PC-3 (cell line): ENCODE data around the gene VWC2. TPM values are rescaled to one million over a fixed set of nuclear protein-coding genes. Genes with fewer than 3 reads are reported as not detected.

Source experiments
- ATAC-seq: fragments of 200-7000 bp; cut with Tn5 transposase; 2 replicates; pipeline ENCODE4 v1.9.1; 2020; ENCODE audit warnings: mild to moderate bottlenecking, moderate library complexity
- BruUV-seq: library from RNA; stranded (reverse); fragments of 400-500 nt; replicated peaks from 2 replicates; lab custom pipeline; 2021; lab: Mats Ljungman, UMichigan
- CTCF ChIA-PET: fragments of 300-600 bp; sonication (Branson Sonifier 250); formaldehyde crosslinking; loops from one replicate; lab custom pipeline; 2022; ENCODE audit warnings: antibody characterized with exemption; lab: Charles Lee
- POLR2A ChIA-PET: fragments of 300-600 bp; sonication (Branson Sonifier 250); formaldehyde crosslinking; loops from one replicate; lab custom pipeline; 2022; ENCODE audit warnings: antibody characterized with exemption; ENCODE audit not compliant: unreplicated experiment; lab: Charles Lee
- DNase-seq: peaks from one replicate; pipeline ENCODE4 v3.0.0-alpha.2; 2015
- H2AFZ ChIP-seq: fragments of 300-600 bp; sonication (generic); 2 replicates; pipeline ENCODE4 v1.6.0; 2016; ENCODE audit warnings: antibody characterized with exemption, low read length
- H3F3A ChIP-seq: fragments of 300-600 bp; sonication (generic); one replicate; pipeline ENCODE4 v1.6.0; 2017; ENCODE audit warnings: antibody characterized with exemption, low read length, control low read depth, mild to moderate bottlenecking; ENCODE audit not compliant: unreplicated experiment
- H3K27ac ChIP-seq: fragments of 300-600 bp; sonication (generic); 2 replicates; pipeline ENCODE4 v1.5.1; 2016; ENCODE audit warnings: mild to moderate bottlenecking, low read length
- H3K27me3 ChIP-seq: fragments of 300-600 bp; sonication (generic); 2 replicates; pipeline ENCODE4 v1.6.1; 2016; ENCODE audit warnings: low read length, mixed read lengths
- H3K36me3 ChIP-seq: fragments of 300-600 bp; sonication (generic); 2 replicates; pipeline ENCODE4 v1.6.1; 2016; ENCODE audit warnings: low read depth, mixed run types, low read length, mixed read lengths
- H3K4me1 ChIP-seq: fragments of 300-600 bp; sonication (generic); 2 replicates; pipeline ENCODE4 v1.5.1; 2016; ENCODE audit warnings: low read length; ENCODE audit not compliant: insufficient read depth
- H3K4me2 ChIP-seq: fragments of 300-600 bp; sonication (generic); 2 replicates; pipeline ENCODE4 v1.6.0; 2016; ENCODE audit warnings: low read length
- H3K4me3 ChIP-seq: fragments of 300-600 bp; sonication (generic); 2 replicates; pipeline ENCODE4 v1.5.1; 2016; ENCODE audit warnings: mild to moderate bottlenecking, low read length, mixed read lengths
- H3K79me2 ChIP-seq: fragments of 300-600 bp; sonication (generic); 2 replicates; pipeline ENCODE4 v1.6.1; 2017; ENCODE audit warnings: low read length, mixed read lengths
- H3K9ac ChIP-seq: fragments of 300-600 bp; sonication (generic); 2 replicates; pipeline ENCODE4 v1.6.0; 2016; ENCODE audit warnings: mild to moderate bottlenecking, low read length
- H3K9me2 ChIP-seq: fragments of 300-600 bp; sonication (generic); replicated peaks from 2 replicates; pipeline ENCODE4 v1.6.1; 2016; ENCODE audit warnings: mixed run types, low read length, mixed read lengths
- H3K9me3 ChIP-seq: fragments of 300-600 bp; sonication (generic); 2 replicates; pipeline ENCODE4 v1.6.1; 2016; ENCODE audit warnings: low read length, mixed read lengths
- H4K20me1 ChIP-seq: fragments of 300-600 bp; sonication (generic); 2 replicates; pipeline ENCODE4 v1.6.1; 2016; ENCODE audit warnings: low read length, mixed read lengths
- CTCF ChIP-seq: fragments of 300-600 bp; sonication (generic); conservative IDR thresholded peaks from 2 replicates; pipeline ENCODE4 v1.5.1; 2017; ENCODE audit warnings: antibody characterized with exemption, low read depth, mild to moderate bottlenecking, low read length
- EZH2 ChIP-seq: fragments of 300-600 bp; sonication (generic); IDR thresholded peaks from one replicate; pipeline ENCODE4 v1.6.1; 2017; ENCODE audit warnings: antibody characterized with exemption, mild to moderate bottlenecking, low read length; ENCODE audit not compliant: unreplicated experiment
- EZH2phosphoT487 ChIP-seq: fragments of 300-600 bp; sonication (generic); IDR thresholded peaks from 2 replicates; pipeline ENCODE4 v1.6.1; 2018; ENCODE audit warnings: mild to moderate bottlenecking, antibody characterized with exemption, low read length, borderline replicate concordance
- intact Hi-C: fragments of 100-400 bp; cut with micrococcal nuclease; formaldehyde crosslinking; loops from 2 replicates; pipeline ENCODE4 v1.9.0; 2023
- total RNA-seq: library from RNA; depleted of rRNA; stranded (reverse); fragments of >200 nt; gene quantifications from 2 replicates; pipeline ENCODE4 v1.2.3, GENCODE V29; 2014

VWC2 gene
- total RNA-seq, 1 experiment from 2014 or later = not detected

GRCh38 chr7:49855281-49855980 is 82.0 kb downstream of the VWC2 start:
- no peak for ATAC-seq
- ChIA-PET POLR2A (no interaction called here), CTCF (no interaction called here)
- DNase-seq = no peak
- Histone ChIP-seq H3K36me3 (no peaks in the 10 kb centered on the region), H3K9me2 (no peaks in the 10 kb centered on the region), H3K4me2 (no peak overlapping the region), H4K20me1 (no peaks in the 10 kb centered on the region), H3K27me3 (0 out of 2 replicates have a peak, but pooled peaks cover 5% of the 10 kb centered on the region), H3K4me1 (no peaks in the 10 kb centered on the region), H3K27ac (no peak overlapping the region), H3K79me2 (no peaks in the 10 kb centered on the region), H3K9ac (no peak overlapping the region), H2AFZ (no peak overlapping the region), H3K9me3 (no peaks in the 10 kb centered on the region), H3K4me3 (no peak overlapping the region), H3F3A (no peaks in the 10 kb centered on the region)
- TF ChIP-seq EZH2phosphoT487 (no peak), EZH2 (no peak), CTCF (no peak)
- intact Hi-C loops = loop anchor here (10.0 kb wide), 1 partner anchor 761 kb away; no protein-coding TSS in a partner anchor
- BruUV-seq = no TSS peak

GRCh38 chr7:49860293-49860692 is 86.9 kb downstream of the VWC2 start:
- no peaks in the 10 kb centered on the region for H3F3A ChIP-seq
- CTCF ChIA-PET = no interaction called here
- TF ChIP-seq EZH2 (no peak), CTCF (no peak), EZH2phosphoT487 (no peak)
- no peak for DNase-seq
- H2AFZ ChIP-seq = no peak overlapping the region
- H3K79me2 ChIP-seq = no peaks in the 10 kb centered on the region
- ATAC-seq = no peak
- H3K4me1 ChIP-seq = no peaks in the 10 kb centered on the region
- H3K9ac ChIP-seq = no peak overlapping the region
- no peaks in the 10 kb centered on the region for H3K36me3 ChIP-seq
- H4K20me1 ChIP-seq = no peaks in the 10 kb centered on the region
- intact Hi-C loops = no loop called here
- POLR2A ChIA-PET = no interaction called here
- no TSS peak for BruUV-seq
- no peaks in the 10 kb centered on the region for H3K9me2 ChIP-seq
- peaks cover 4% of the 10 kb centered on the region; the same call in 1 of the 2 replicates for H3K27me3 ChIP-seq
- H3K9me3 ChIP-seq = no peaks in the 10 kb centered on the region
- H3K4me2 ChIP-seq = no peak overlapping the region
- no peak overlapping the region for H3K27ac ChIP-seq
- H3K4me3 ChIP-seq = no peak overlapping the region

- no peaks in the 10 kb centered on the region for H3F3A ChIP-seq
- no peak overlapping the region for H3K9ac ChIP-seq
- H4K20me1 ChIP-seq = no peaks in the 10 kb centered on the region
- H3K27me3 ChIP-seq = peaks cover 41% of the 10 kb centered on the region
- intact Hi-C loops = no loop called here
- H3K4me3 ChIP-seq = no peak overlapping the region
- no peaks in the 10 kb centered on the region for H3K9me3 ChIP-seq
- ChIA-PET CTCF (no interaction called here), POLR2A (no interaction called here)
- no peak for DNase-seq
- no peak for ATAC-seq
- H2AFZ ChIP-seq = no peak overlapping the region
- no TSS peak for BruUV-seq
- no peaks in the 10 kb centered on the region for H3K79me2 ChIP-seq
- no peak for TF ChIP-seq EZH2phosphoT487
- no peak for TF ChIP-seq CTCF
- no peak for TF ChIP-seq EZH2
- H3K4me2 ChIP-seq = no peak overlapping the region
- no peaks in the 10 kb centered on the region for H3K9me2 ChIP-seq
- no peak overlapping the region for H3K27ac ChIP-seq
- H3K4me1 ChIP-seq = no peaks in the 10 kb centered on the region
- H3K36me3 ChIP-seq = no peaks in the 10 kb centered on the region
Observed at GRCh38 chr7:49866076-49866735, 92.8 kb downstream of the VWC2 start.
